HEK293 (cell line): Measurements from ENCODE around the gene SERTAD2.

Experiments used
- BCL11A ChIP-seq: fragments of 450-650 bp; formaldehyde crosslinking; IDR thresholded peaks from 2 replicates; pipeline ENCODE4 v1.5.1; 2016; ENCODE audit warnings: low read depth, missing biosample characterization, missing genetic modification characterization
- GFI1B ChIP-seq: fragments of 450-650 bp; formaldehyde crosslinking; IDR thresholded peaks from 2 replicates; pipeline ENCODE4 v1.5.1; 2016; ENCODE audit warnings: missing biosample characterization, missing genetic modification characterization
- GLIS1 ChIP-seq: fragments of 450-650 bp; formaldehyde crosslinking; IDR thresholded peaks from 2 replicates; pipeline ENCODE4 v1.5.1; 2016; ENCODE audit warnings: missing biosample characterization, missing genetic modification characterization
- KLF10 ChIP-seq: fragments of 450-650 bp; IDR thresholded peaks from 2 replicates; pipeline ENCODE4 v1.5.1; 2018; ENCODE audit warnings: missing biosample characterization, mild to moderate bottlenecking, missing genetic modification characterization
- KLF17 ChIP-seq: fragments of 450-650 bp; formaldehyde crosslinking; IDR thresholded peaks from 2 replicates; pipeline ENCODE4 v1.5.1; 2016; ENCODE audit warnings: missing biosample characterization, missing genetic modification characterization
- ZBTB44 ChIP-seq: fragments of 450-650 bp; IDR thresholded peaks from 2 replicates; pipeline ENCODE4 v1.5.1; 2018; ENCODE audit warnings: missing biosample characterization, mild to moderate bottlenecking, missing genetic modification characterization
- ZFHX2 ChIP-seq: fragments of 450-650 bp; formaldehyde crosslinking; conservative IDR thresholded peaks from 2 replicates; pipeline ENCODE4 v1.5.1; 2016; ENCODE audit warnings: missing biosample characterization, missing genetic modification characterization
- ZNF248 ChIP-seq: fragments of 450-650 bp; formaldehyde crosslinking; IDR thresholded peaks from 2 replicates; pipeline ENCODE4 v1.5.1; 2017; ENCODE audit warnings: missing biosample characterization, missing genetic modification characterization
- ZNF341 ChIP-seq: fragments of 450-650 bp; formaldehyde crosslinking; IDR thresholded peaks from 2 replicates; pipeline ENCODE4; 2016; ENCODE audit warnings: low read depth, missing biosample characterization, missing genetic modification characterization
- ZNF473 ChIP-seq: fragments of 450-650 bp; formaldehyde crosslinking; IDR thresholded peaks from 2 replicates; pipeline ENCODE4 v1.5.1; 2017; ENCODE audit warnings: missing biosample characterization, missing genetic modification characterization
- ZNF501 ChIP-seq: fragments of 450-650 bp; formaldehyde crosslinking; IDR thresholded peaks from 2 replicates; pipeline ENCODE4 v1.5.1; 2016; ENCODE audit warnings: missing biosample characterization, missing genetic modification characterization
- ZNF514 ChIP-seq: fragments of 450-650 bp; formaldehyde crosslinking; IDR thresholded peaks from 2 replicates; pipeline ENCODE4 v1.5.1; 2016; ENCODE audit warnings: missing biosample characterization, missing genetic modification characterization
- ZNF544 ChIP-seq: fragments of 450-650 bp; formaldehyde crosslinking; IDR thresholded peaks from 2 replicates; pipeline ENCODE4 v1.5.0; 2017; ENCODE audit warnings: missing biosample characterization, missing genetic modification characterization
- ZNF548 ChIP-seq: fragments of 450-650 bp; formaldehyde crosslinking; IDR thresholded peaks from 2 replicates; pipeline ENCODE4 v1.5.1; 2016; ENCODE audit warnings: missing biosample characterization, missing genetic modification characterization
- ZNF639 ChIP-seq: fragments of 450-650 bp; formaldehyde crosslinking; IDR thresholded peaks from 2 replicates; pipeline ENCODE4 v1.5.1; 2016; ENCODE audit warnings: missing biosample characterization, missing genetic modification characterization
- ZNF658 ChIP-seq: fragments of 450-650 bp; formaldehyde crosslinking; IDR thresholded peaks from 2 replicates; pipeline ENCODE4; 2016; ENCODE audit warnings: missing biosample characterization, missing genetic modification characterization
- ZNF660 ChIP-seq: fragments of 450-650 bp; IDR thresholded peaks from 2 replicates; pipeline ENCODE4 v1.5.1; 2018; ENCODE audit warnings: missing biosample characterization, mild to moderate bottlenecking, missing genetic modification characterization
- ZNF747 ChIP-seq: fragments of 450-650 bp; formaldehyde crosslinking; IDR thresholded peaks from 2 replicates; pipeline ENCODE4 v1.5.1; 2016; ENCODE audit warnings: missing biosample characterization, missing genetic modification characterization
- ZNF776 ChIP-seq: fragments of 450-650 bp; formaldehyde crosslinking; IDR thresholded peaks from 2 replicates; pipeline ENCODE4 v1.5.0; 2017; ENCODE audit warnings: missing biosample characterization, missing genetic modification characterization, borderline replicate concordance
- ZSCAN23 ChIP-seq: fragments of 450-650 bp; formaldehyde crosslinking; IDR thresholded peaks from 2 replicates; pipeline ENCODE4 v1.5.1; 2016; ENCODE audit warnings: missing biosample characterization, missing genetic modification characterization
- ZSCAN5A ChIP-seq: fragments of 450-650 bp; formaldehyde crosslinking; IDR thresholded peaks from 2 replicates; pipeline ENCODE4 v1.5.1; 2016; ENCODE audit warnings: missing biosample characterization, missing genetic modification characterization
- TF ChIP-seq, protein P1 (sequence below): fragments of 450-650 bp; formaldehyde crosslinking; IDR thresholded peaks from 2 replicates; pipeline ENCODE4 v1.5.1; 2017; ENCODE audit warnings: missing biosample characterization, missing genetic modification characterization
- TF ChIP-seq, protein P2 (sequence below): fragments of 450-650 bp; formaldehyde crosslinking; IDR thresholded peaks from 2 replicates; pipeline ENCODE4 v1.5.1; 2016; ENCODE audit warnings: missing biosample characterization, missing genetic modification characterization
- TF ChIP-seq, protein P3 (sequence below): fragments of 450-650 bp; formaldehyde crosslinking; conservative IDR thresholded peaks from 2 replicates; pipeline ENCODE4 v1.5.1; 2016; ENCODE audit warnings: low read depth, missing biosample characterization, missing genetic modification characterization
- TF ChIP-seq, protein P4 (sequence below): fragments of 450-650 bp; formaldehyde crosslinking; IDR thresholded peaks from 2 replicates; pipeline ENCODE4 v1.5.1; 2016; ENCODE audit warnings: missing biosample characterization, missing genetic modification characterization, low read depth

Gene SERTAD2

DNA sequence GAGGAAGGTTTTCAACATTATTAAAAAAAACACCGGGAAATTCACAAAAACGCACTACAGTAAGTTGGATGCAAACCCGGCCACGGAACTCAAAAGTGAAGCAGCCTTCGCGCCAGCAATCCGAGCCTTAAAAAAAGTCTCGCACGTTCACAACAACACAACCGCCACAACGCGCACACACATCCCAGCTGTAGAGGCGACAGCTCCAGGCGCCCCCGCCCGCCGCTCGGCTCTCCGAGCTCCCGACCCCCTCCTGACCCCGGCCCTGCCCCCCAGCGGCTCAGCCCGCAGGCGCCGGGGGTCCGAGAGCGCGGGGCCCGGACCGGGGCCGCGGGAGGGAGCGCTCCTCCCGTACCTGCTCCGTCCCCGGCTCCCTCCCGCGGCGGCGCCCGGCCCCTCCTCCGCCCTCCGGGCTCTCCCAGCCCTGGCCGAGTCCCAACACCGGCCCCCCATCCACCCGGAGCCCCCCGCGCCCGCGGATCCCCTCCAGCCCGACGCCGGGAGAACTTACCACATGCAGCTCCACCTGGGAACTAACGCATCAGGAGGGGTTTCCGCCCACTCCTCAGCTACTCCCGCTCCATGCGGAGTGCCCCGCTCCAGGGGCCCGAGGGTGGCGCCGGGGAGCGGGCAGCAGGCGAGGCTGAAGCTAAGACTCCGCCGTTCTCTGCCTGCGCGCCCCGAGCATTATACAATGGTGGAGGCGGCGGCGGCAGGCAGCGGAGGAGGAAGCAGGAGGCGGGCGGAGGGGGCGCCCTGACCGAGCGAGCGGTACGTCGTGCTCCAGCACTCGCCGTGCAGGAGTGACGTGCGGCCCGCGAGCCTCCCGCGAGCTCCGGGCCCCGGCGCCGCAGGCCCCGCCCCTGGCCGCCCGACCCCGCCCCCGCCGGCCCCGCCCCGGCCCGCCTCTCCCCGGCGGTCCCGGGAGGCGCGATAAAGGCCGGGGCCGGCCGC, at the start of gene SERTAD2 (continued):
- TF ChIP-seq, protein P1, sequence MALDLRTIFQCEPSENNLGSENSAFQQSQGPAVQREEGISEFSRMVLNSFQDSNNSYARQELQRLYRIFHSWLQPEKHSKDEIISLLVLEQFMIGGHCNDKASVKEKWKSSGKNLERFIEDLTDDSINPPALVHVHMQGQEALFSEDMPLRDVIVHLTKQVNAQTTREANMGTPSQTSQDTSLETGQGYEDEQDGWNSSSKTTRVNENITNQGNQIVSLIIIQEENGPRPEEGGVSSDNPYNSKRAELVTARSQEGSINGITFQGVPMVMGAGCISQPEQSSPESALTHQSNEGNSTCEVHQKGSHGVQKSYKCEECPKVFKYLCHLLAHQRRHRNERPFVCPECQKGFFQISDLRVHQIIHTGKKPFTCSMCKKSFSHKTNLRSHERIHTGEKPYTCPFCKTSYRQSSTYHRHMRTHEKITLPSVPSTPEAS (tag by site-specific recombination), result no peak
- TF ChIP-seq ZFHX2 (tag by site-specific recombination) (peak; percentile 96), KLF17 (tag by site-specific recombination) (peak; percentile 62), ZNF548 (tag by site-specific recombination) (no peak), ZBTB44 (0 out of 2 replicates have a peak, but pooled peaks have one; percentile 3), BCL11A (tag by site-specific recombination) (no peak), ZNF776 (no peak), KLF10 (tag by site-specific recombination) (no peak), GFI1B (tag by site-specific recombination) (no peak), GLIS1 (tag by site-specific recombination) (peak; percentile 87), ZNF514 (no peak), ZNF639 (tag by site-specific recombination) (no peak), ZNF544 (tag by site-specific recombination) (no peak), ZNF660 (tag by site-specific recombination) (peak; percentile 55), ZSCAN5A (tag by site-specific recombination) (no peak), ZNF473 (tag by site-specific recombination) (no peak), ZNF341 (tag by site-specific recombination) (peak; percentile 33), ZSCAN23 (tag by site-specific recombination) (no peak), ZNF747 (tag by site-specific recombination) (no peak), ZNF248 (tag by site-specific recombination) (no peak), ZNF501 (tag by site-specific recombination) (no peak), ZNF658 (tag by site-specific recombination) (no peak)
- TF ChIP-seq, protein P2, sequence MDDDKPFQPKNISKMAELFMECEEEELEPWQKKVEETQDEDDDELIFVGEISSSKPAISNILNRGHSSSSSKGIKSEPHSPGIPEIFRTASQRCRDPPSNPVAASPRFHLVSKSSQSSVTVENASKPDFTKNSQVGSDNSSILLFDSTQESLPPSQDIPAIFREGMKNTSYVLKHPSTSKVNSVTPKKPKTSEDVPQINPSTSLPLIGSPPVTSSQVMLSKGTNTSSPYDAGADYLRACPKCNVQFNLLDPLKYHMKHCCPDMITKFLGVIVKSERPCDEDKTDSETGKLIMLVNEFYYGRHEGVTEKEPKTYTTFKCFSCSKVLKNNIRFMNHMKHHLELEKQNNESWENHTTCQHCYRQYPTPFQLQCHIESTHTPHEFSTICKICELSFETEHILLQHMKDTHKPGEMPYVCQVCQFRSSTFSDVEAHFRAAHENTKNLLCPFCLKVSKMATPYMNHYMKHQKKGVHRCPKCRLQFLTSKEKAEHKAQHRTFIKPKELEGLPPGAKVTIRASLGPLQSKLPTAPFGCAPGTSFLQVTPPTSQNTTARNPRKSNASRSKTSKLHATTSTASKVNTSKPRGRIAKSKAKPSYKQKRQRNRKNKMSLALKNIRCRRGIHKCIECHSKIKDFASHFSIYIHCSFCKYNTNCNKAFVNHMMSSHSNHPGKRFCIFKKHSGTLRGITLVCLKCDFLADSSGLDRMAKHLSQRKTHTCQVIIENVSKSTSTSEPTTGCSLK (tag by site-specific recombination), result no peak
- TF ChIP-seq, protein P3, sequence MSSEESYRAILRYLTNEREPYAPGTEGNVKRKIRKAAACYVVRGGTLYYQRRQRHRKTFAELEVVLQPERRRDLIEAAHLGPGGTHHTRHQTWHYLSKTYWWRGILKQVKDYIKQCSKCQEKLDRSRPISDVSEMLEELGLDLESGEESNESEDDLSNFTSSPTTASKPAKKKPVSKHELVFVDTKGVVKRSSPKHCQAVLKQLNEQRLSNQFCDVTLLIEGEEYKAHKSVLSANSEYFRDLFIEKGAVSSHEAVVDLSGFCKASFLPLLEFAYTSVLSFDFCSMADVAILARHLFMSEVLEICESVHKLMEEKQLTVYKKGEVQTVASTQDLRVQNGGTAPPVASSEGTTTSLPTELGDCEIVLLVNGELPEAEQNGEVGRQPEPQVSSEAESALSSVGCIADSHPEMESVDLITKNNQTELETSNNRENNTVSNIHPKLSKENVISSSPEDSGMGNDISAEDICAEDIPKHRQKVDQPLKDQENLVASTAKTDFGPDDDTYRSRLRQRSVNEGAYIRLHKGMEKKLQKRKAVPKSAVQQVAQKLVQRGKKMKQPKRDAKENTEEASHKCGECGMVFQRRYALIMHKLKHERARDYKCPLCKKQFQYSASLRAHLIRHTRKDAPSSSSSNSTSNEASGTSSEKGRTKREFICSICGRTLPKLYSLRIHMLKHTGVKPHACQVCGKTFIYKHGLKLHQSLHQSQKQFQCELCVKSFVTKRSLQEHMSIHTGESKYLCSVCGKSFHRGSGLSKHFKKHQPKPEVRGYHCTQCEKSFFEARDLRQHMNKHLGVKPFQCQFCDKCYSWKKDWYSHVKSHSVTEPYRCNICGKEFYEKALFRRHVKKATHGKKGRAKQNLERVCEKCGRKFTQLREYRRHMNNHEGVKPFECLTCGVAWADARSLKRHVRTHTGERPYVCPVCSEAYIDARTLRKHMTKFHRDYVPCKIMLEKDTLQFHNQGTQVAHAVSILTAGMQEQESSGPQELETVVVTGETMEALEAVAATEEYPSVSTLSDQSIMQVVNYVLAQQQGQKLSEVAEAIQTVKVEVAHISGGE (tag by site-specific recombination), result peak; percentile 18; the same call in 1 of the 2 replicates
- TF ChIP-seq, protein P4, sequence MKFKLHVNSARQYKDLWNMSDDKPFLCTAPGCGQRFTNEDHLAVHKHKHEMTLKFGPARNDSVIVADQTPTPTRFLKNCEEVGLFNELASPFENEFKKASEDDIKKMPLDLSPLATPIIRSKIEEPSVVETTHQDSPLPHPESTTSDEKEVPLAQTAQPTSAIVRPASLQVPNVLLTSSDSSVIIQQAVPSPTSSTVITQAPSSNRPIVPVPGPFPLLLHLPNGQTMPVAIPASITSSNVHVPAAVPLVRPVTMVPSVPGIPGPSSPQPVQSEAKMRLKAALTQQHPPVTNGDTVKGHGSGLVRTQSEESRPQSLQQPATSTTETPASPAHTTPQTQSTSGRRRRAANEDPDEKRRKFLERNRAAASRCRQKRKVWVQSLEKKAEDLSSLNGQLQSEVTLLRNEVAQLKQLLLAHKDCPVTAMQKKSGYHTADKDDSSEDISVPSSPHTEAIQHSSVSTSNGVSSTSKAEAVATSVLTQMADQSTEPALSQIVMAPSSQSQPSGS, result no peak
